GM12873 (cell line): ENCODE data around the gene DSCAM.

ENCODE experiments used
- CTCF ChIP-seq: IDR thresholded peaks from 2 replicates; pipeline ENCODE4 v1.5.1; 2012; ENCODE audit warnings: low read depth, mild to moderate bottlenecking, moderate library complexity, low read length, control low read depth; ENCODE audit not compliant: insufficient read depth; ENCODE audit errors: missing control alignments

DSCAM gene

GRCh38 chr21:40014394-40014793, 832.6 kb downstream of the DSCAM start:
- no peak for TF ChIP-seq CTCF

GRCh38 chr21:40013001-40013735, 833.8 kb downstream of the DSCAM start:
- no peak for TF ChIP-seq CTCF

GRCh38 chr21:40011371-40011770, 835.6 kb downstream of the DSCAM start:
- TF ChIP-seq CTCF = no peak

GRCh38 chr21:40002978-40003377, 844.0 kb downstream of the DSCAM start:
- no peak for TF ChIP-seq CTCF

GRCh38 chr21:39984286-39984991, 862.5 kb downstream of the DSCAM start:
- no peak for TF ChIP-seq CTCF

- TF ChIP-seq CTCF = no peak
Measured at GRCh38 chr21:39980241-39980820, 866.6 kb downstream of the DSCAM start.

GRCh38 chr21:39979321-39979720, 867.6 kb downstream of the DSCAM start:
- no peak for TF ChIP-seq CTCF
